Measurements from ENCODE around the gene TERF2IP.

The TERF2IP gene

GRCh38 chr16:75640598-75640997 lies 7.0 kb upstream of the TERF2IP start:
- no peak for DNase-seq (ENCODE audit: low read depth)

- DNase-seq (ENCODE audit: low read depth) = no peak
These were observed 3.1 kb upstream of the TERF2IP start for GRCh38 chr16:75644240-75645012.

GRCh38 chr16:75647112-75647491 lies 471 bp upstream of the TERF2IP start:
- DNase-seq (ENCODE audit: low read depth) = no peak

- peak; percentile 77 for DNase-seq (ENCODE audit: low read depth)
These were observed 898 bp downstream of the TERF2IP start for GRCh38 chr16:75648265-75649076.

- peak; percentile 91 for DNase-seq (ENCODE audit: low read depth)
These were observed 6.3 kb downstream of the TERF2IP start for GRCh38 chr16:75653922-75654321.

- DNase-seq (ENCODE audit: low read depth) = no peak
These were observed 10.6 kb downstream of the TERF2IP start for GRCh38 chr16:75658175-75658574.

- DNase-seq (ENCODE audit: low read depth) = no peak
These were observed 12.7 kb downstream of the TERF2IP start for GRCh38 chr16:75660321-75660720.

- no peak for DNase-seq (ENCODE audit: low read depth)
These were observed 13.2 kb downstream of the TERF2IP start for GRCh38 chr16:75660726-75661302.

- DNase-seq (ENCODE audit: low read depth) = no peak
These were observed 19.9 kb downstream of the TERF2IP start for GRCh38 chr16:75667503-75667902.

- no peak for DNase-seq (ENCODE audit: low read depth)
These were observed 29.3 kb downstream of the TERF2IP start, which contains the start of gene CPHXL2 for GRCh38 chr16:75676909-75677308. TSS of gene CPHXL2 (minus strand) at chr16:75677009. CDS start at chr16:75676999, 10 bp downstream.

- peak; percentile 6 for DNase-seq (ENCODE audit: low read depth)
These were observed 31.8 kb downstream of the TERF2IP start for GRCh38 chr16:75679366-75679765.

- DNase-seq (ENCODE audit: low read depth) = no peak
These were observed 34.7 kb downstream of the TERF2IP start for GRCh38 chr16:75682308-75682707.

GRCh38 chr16:75687361-75687760 lies 39.8 kb downstream of the TERF2IP start:
- no peak for DNase-seq (ENCODE audit: low read depth)

- peak; percentile 4 for DNase-seq (ENCODE audit: low read depth)
These were observed 48.1 kb downstream of the TERF2IP start for GRCh38 chr16:75695708-75696107.

- no peak for DNase-seq (ENCODE audit: low read depth)
These were observed 50.0 kb downstream of the TERF2IP start for GRCh38 chr16:75697571-75697970.

- DNase-seq (ENCODE audit: low read depth) = no peak
These were observed 53.8 kb downstream of the TERF2IP start, which contains the start of gene DUXB for GRCh38 chr16:75701361-75701760. TSS of gene DUXB (minus strand) at chr16:75701461. CDS start at chr16:75701418, 43 bp downstream.

GRCh38 chr16:75702242-75702641 lies 54.7 kb downstream of the TERF2IP start:
- no peak for DNase-seq (ENCODE audit: low read depth)

GRCh38 chr16:75703306-75703705 lies 55.7 kb downstream of the TERF2IP start:
- peak; percentile 15 for DNase-seq (ENCODE audit: low read depth)
